Activated CD4-positive, alpha-beta T cell treated with anti-CD3 and anti-CD28 coated beads, Interleukin-2, Interleukin-6, amounts not matched to agents 100 ng/mL and 50 ng/mL, durations not matched to agents 16 hours and 8 hours (primary cell): ENCODE results near the gene P2RX3.

ENCODE experiments used
- DNase-seq: peaks from one replicate; pipeline ENCODE4 v3.0.0-alpha.2; 2020

P2RX3 gene

GRCh38 chr11:57310091-57310490 is 28.1 kb upstream of the P2RX3 start:
- no peak for DNase-seq

- DNase-seq, result no peak
These were observed 27.5 kb upstream of the P2RX3 start for GRCh38 chr11:57310630-57311086.

- DNase-seq, result peak; percentile 90
These were observed 26.8 kb upstream of the P2RX3 start for GRCh38 chr11:57311109-57311936.

GRCh38 chr11:57312511-57313021 is 25.6 kb upstream of the P2RX3 start:
- DNase-seq, result no peak

GRCh38 chr11:57313071-57313787 is 24.9 kb upstream of the P2RX3 start:
- no peak for DNase-seq

GRCh38 chr11:57313788-57314135 is 24.4 kb upstream of the P2RX3 start:
- no peak for DNase-seq

- DNase-seq, result no peak
These were observed 23.8 kb upstream of the P2RX3 start for GRCh38 chr11:57314221-57314973.

- DNase-seq, result no peak
These were observed 22.7 kb upstream of the P2RX3 start for GRCh38 chr11:57315491-57315890.

GRCh38 chr11:57316017-57316416 is 22.1 kb upstream of the P2RX3 start:
- DNase-seq, result no peak

- DNase-seq, result no peak
These were observed 20.0 kb upstream of the P2RX3 start for GRCh38 chr11:57318178-57318577.

- no peak for DNase-seq
These were observed 18.0 kb upstream of the P2RX3 start for GRCh38 chr11:57320067-57320718.

GRCh38 chr11:57320719-57321387 is 17.3 kb upstream of the P2RX3 start:
- DNase-seq, result no peak

- no peak for DNase-seq
These were observed 16.5 kb upstream of the P2RX3 start for GRCh38 chr11:57321388-57322255.

- no peak for DNase-seq
These were observed 15.6 kb upstream of the P2RX3 start for GRCh38 chr11:57322256-57323166.

GRCh38 chr11:57323167-57323854 is 14.8 kb upstream of the P2RX3 start:
- no peak for DNase-seq

GRCh38 chr11:57323855-57324153 is 14.3 kb upstream of the P2RX3 start:
- no peak for DNase-seq

- DNase-seq, result no peak
These were observed 13.8 kb upstream of the P2RX3 start for GRCh38 chr11:57324154-57324885.

GRCh38 chr11:57324886-57325734 is 13.0 kb upstream of the P2RX3 start, which contains the start of gene TNKS1BP1:
Gene TNKS1BP1, minus strand, starts transcription at chr11:57324952. Its CDS starts 3,067 bp downstream, at chr11:57321885.
- peak; percentile 91 for DNase-seq
